Endothelial cell of umbilical vein (primary cell): ENCODE data around the gene IL20. TPM values are rescaled to one million over a fixed set of nuclear protein-coding genes. Genes with fewer than 3 reads are reported as not detected.

Source experiments
- BruUV-seq: library from RNA; stranded (reverse); fragments of 400-500 nt; replicated peaks from 2 replicates; lab custom pipeline; 2021; lab: Mats Ljungman, UMichigan
- CTCF ChIA-PET: fragments of 300-600, 350-600 bp; sonication (Branson Sonifier 250); formaldehyde crosslinking; loops from one replicate; lab custom pipeline; 2021; ENCODE audit warnings: antibody characterized with exemption, inconsistent platforms; lab: Charles Lee
- POLR2A ChIA-PET: fragments of 300-600, 350-600 bp; sonication (Branson Sonifier 250); formaldehyde crosslinking; loops from one replicate; lab custom pipeline; 2021; ENCODE audit warnings: antibody characterized with exemption, inconsistent platforms; lab: Charles Lee
- DNase-seq: peaks from one replicate; pipeline ENCODE4 v3.0.0-alpha.2; 2011; ENCODE audit warnings: low read depth, low spot score
- FAIRE-seq: peaks from 2 replicates; lab custom pipeline; 2011; peaks lifted over from hg19 to GRCh38; lab: Jason Lieb, UNC
- H2AFZ ChIP-seq: 2 replicates; pipeline ENCODE4 v1.6.0; 2012; ENCODE audit warnings: low read depth, low read length, control low read depth, inconsistent platforms
- H3K27ac ChIP-seq: 2 replicates; pipeline ENCODE4 v1.5.1; 2011; ENCODE audit warnings: low read depth, mild to moderate bottlenecking, control low read depth, low read length, moderate library complexity; ENCODE audit not compliant: insufficient read depth
- H3K27me3 ChIP-seq, 2 experiments: 2 replicates each; pipeline versions ENCODE4 v1.6.0 to v1.6.1; 2011; ENCODE audit warnings: low read length in 2 of 2, mixed read lengths in 1 of 2; ENCODE audit not compliant: control insufficient read depth in 2 of 2, insufficient read depth in 2 of 2
- H3K36me3 ChIP-seq, 2 experiments: 2 replicates in 1 of 2; 3 replicates in 1 of 2; pipeline ENCODE4 v1.5.1; 2011; ENCODE audit warnings: low read length in 2 of 2, mild to moderate bottlenecking in 1 of 2, moderate library complexity in 1 of 2; ENCODE audit not compliant: control insufficient read depth in 2 of 2, insufficient read depth in 2 of 2; ENCODE audit errors: extremely low read depth in 1 of 2
- H3K4me1 ChIP-seq: 3 replicates; pipeline ENCODE4 v1.5.1; 2011; ENCODE audit warnings: mild to moderate bottlenecking, low read length; ENCODE audit not compliant: control insufficient read depth, insufficient read depth; ENCODE audit errors: extremely low read depth
- H3K4me2 ChIP-seq: 2 replicates; pipeline ENCODE4 v1.6.1; 2011; ENCODE audit warnings: low read length, control low read depth, mixed read lengths; ENCODE audit not compliant: insufficient read depth
- H3K4me3 ChIP-seq, 3 experiments: fragments of 200-600 bp in 1 of 3; sonication (generic), shearing (Covaris generic) in 1 of 3; replicated peaks in 1 of 3; 2 replicates each; pipeline ENCODE4 v1.5.1; 2011 to 2016; ENCODE audit warnings: control low read depth in 3 of 3, low read length in 3 of 3, mild to moderate bottlenecking in 2 of 3, inconsistent platforms in 1 of 3, low read depth in 1 of 3, moderate library complexity in 1 of 3; ENCODE audit not compliant: insufficient read depth in 1 of 3
- H3K79me2 ChIP-seq: 2 replicates; pipeline ENCODE4 v1.6.0; 2012; ENCODE audit warnings: low read length, inconsistent platforms; ENCODE audit not compliant: control insufficient read depth, insufficient read depth
- H3K9ac ChIP-seq: replicated peaks from 2 replicates; pipeline ENCODE3; 2011; ENCODE audit warnings: low read length, control low read depth; ENCODE audit not compliant: insufficient read depth; ENCODE audit errors: extremely low read depth
- H3K9me1 ChIP-seq: replicated peaks from 3 replicates; pipeline ENCODE4 v1.6.0; 2011; ENCODE audit warnings: mild to moderate bottlenecking, low read length; ENCODE audit not compliant: control insufficient read depth, insufficient read depth; ENCODE audit errors: extremely low read depth
- H3K9me3 ChIP-seq: replicated peaks from 2 replicates; pipeline ENCODE4 v1.5.1; 2012; ENCODE audit warnings: low read length, inconsistent platforms; ENCODE audit not compliant: control insufficient read depth, insufficient read depth
- H4K20me1 ChIP-seq: replicated peaks from 2 replicates; pipeline ENCODE3; 2011; ENCODE audit warnings: mild to moderate bottlenecking, low read length; ENCODE audit not compliant: control insufficient read depth, insufficient read depth; ENCODE audit errors: extremely low read depth
- FOS ChIP-seq: IDR thresholded peaks from 2 replicates; pipeline ENCODE4 v1.6.1; 2011; ENCODE audit warnings: mild to moderate bottlenecking, low read length, moderate library complexity, borderline replicate concordance; ENCODE audit not compliant: insufficient read depth
- GATA2 ChIP-seq: IDR thresholded peaks from 2 replicates; pipeline ENCODE4 v1.7.0; 2011; ENCODE audit warnings: low read depth, mild to moderate bottlenecking, moderate library complexity, mixed read lengths, low read length; ENCODE audit not compliant: insufficient read length, insufficient read depth
- JUN ChIP-seq: IDR thresholded peaks from 2 replicates; pipeline ENCODE4 v1.6.1; 2011; ENCODE audit warnings: borderline replicate concordance, low read depth; ENCODE audit not compliant: insufficient read length, insufficient read depth
- POLR2AphosphoS5 ChIP-seq: IDR thresholded peaks from 2 replicates; pipeline ENCODE4 v1.6.1; 2012; ENCODE audit warnings: low read depth, mild to moderate bottlenecking, control low read depth, low read length, moderate library complexity; ENCODE audit not compliant: insufficient read depth
- dilution Hi-C: fragments of 300-500 bp; cut with MboI; formaldehyde crosslinking; loops from one replicate; pipeline ENCODE4 v1.15.0; 2019; ENCODE audit warnings: low sequenced_read_pairs; ENCODE audit not compliant: extremely low pct_ligation_motif_present
- intact Hi-C: fragments of 100-400 bp; cut with micrococcal nuclease; formaldehyde crosslinking; loops from one replicate; pipeline ENCODE4 v1.10.0; 2022
- polyA plus RNA-seq, 4 experiments: library from polyadenylated mRNA; depleted of rRNA in 3 of 4; stranded (reverse) in 3 of 4; unstranded in 1 of 4; fragments of >200 nt; gene quantifications; 2 replicates each; pipeline versions ENCODE4 v1.2.1 to v1.2.3, GENCODE V29; 2011 to 2012; ENCODE audit warnings: missing spikeins in 1 of 4
- total RNA-seq: library from RNA; stranded (reverse); gene quantifications from 2 replicates; pipeline ENCODE4 v1.2.3, GENCODE V29; 2021
- TF ChIP-seq, protein P1 (sequence below): IDR thresholded peaks from 2 replicates; pipeline ENCODE4 v1.6.1; 2011; ENCODE audit not compliant: insufficient read depth, insufficient read length

Gene IL20
- total and polyA plus RNA-seq, 2 donors (not counting 3 experiments of a cell fraction or from before 2014, with no cell fraction given) = not detected

DNA sequence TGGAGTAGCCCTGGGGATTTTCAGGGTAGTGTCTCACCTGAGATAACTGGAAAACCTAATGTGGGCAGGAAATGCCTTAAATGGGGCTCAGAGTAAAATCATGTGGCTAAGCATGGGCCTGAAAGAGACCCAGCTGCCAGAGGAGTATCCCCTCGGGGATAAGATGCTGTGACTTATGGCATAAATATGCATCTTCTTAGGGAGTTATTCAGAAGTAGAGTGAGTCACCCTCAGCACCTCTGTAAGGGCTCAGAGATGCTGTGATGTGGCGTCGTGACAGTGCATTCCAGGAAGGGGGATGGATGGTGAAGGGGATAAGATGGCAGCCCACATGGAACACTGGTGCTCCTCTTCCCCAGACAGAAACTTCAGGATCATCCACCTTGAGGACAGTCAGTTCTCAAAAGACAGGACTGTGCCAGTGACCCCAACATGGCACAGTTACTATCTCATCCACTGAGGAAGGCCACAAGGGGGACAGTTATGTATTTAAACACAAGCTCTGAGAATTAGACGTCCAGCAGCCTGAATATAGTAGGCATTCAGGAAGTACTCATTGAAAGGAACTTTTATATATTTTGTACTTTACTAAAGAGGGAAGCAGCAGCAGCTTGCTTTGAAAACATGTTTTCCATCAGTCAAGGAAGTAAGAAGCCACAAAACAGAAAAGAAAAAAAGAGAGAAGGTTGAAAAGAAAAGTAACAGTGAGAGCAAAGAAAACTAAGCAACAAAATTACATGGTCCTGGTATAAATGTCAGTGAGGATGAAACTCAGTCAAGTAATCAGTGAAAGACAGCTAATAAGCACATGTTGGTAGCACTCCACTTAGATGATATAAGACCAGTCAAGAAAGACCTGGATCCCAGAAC lies 40.1 kb downstream of the IL20 start:
- dilution Hi-C loops (no loop called here), intact Hi-C loops (no loop called here)
- H3K4me2 ChIP-seq = no peak overlapping the region
- H3K79me2 ChIP-seq = no peaks in the 10 kb centered on the region
- DNase-seq (no peak), FAIRE-seq (no peak)
- no peak overlapping the region for H3K27ac ChIP-seq
- H4K20me1 ChIP-seq = no peaks in the 10 kb centered on the region
- no peaks in the 10 kb centered on the region for H3K36me3 ChIP-seq
- H3K4me1 ChIP-seq = no peaks in the 10 kb centered on the region
- no peak overlapping the region for H2AFZ ChIP-seq
- H3K9ac ChIP-seq = no peak overlapping the region
- ChIA-PET CTCF (no interaction called here), POLR2A (no interaction called here)
- no TSS peak for BruUV-seq
- H3K27me3 ChIP-seq = peaks cover 25 to 27% of the 10 kb centered on the region in 2 experiments
- no peaks in the 10 kb centered on the region for H3K9me1 ChIP-seq
- TF ChIP-seq JUN (no peak), POLR2AphosphoS5 (no peak), FOS (no peak), GATA2 (no peak)
- TF ChIP-seq, protein P1, sequence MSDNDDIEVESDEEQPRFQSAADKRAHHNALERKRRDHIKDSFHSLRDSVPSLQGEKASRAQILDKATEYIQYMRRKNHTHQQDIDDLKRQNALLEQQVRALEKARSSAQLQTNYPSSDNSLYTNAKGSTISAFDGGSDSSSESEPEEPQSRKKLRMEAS = no peak
- no peak overlapping the region for H3K4me3 ChIP-seq
- H3K9me3 ChIP-seq = no peaks in the 10 kb centered on the region
